Activated CD4-positive, alpha-beta T cell treated with anti-CD3 and anti-CD28 coated beads for 24 hours (primary cell): Measurements from ENCODE around the gene MT1X.

Experiments used
- DNase-seq, 2 donors: peaks; one replicate each; pipeline ENCODE4 v3.0.0-alpha.2; 2020; ENCODE audit warnings: low read depth in 2 of 2

The MT1X gene

GRCh38 chr16:56681939-56682702 is at the start of gene MT1X:
Gene MT1X (plus strand): TSS chr16:56682470. CDS start chr16:56682541, 71 bp downstream.
- DNase-seq, result peak; percentile 84

GRCh38 chr16:56632848-56633365 is 49.4 kb upstream of the MT1X start:
- no peak for DNase-seq

GRCh38 chr16:56633535-56633934 is 48.7 kb upstream of the MT1X start:
- DNase-seq, result no peak

- DNase-seq, result no peak
These were observed 47.4 kb upstream of the MT1X start for GRCh38 chr16:56634715-56635440.

- no peak for DNase-seq
These were observed 46.8 kb upstream of the MT1X start for GRCh38 chr16:56635441-56635967.

GRCh38 chr16:56636616-56637413 is 45.5 kb upstream of the MT1X start:
- DNase-seq, result no peak

GRCh38 chr16:56637814-56638750 is 44.2 kb upstream of the MT1X start, which contains the start of gene MT1A:
Gene MT1A (plus strand): TSS chr16:56638666. CDS start chr16:56638739, 73 bp downstream.
- no peak for DNase-seq

DNA sequence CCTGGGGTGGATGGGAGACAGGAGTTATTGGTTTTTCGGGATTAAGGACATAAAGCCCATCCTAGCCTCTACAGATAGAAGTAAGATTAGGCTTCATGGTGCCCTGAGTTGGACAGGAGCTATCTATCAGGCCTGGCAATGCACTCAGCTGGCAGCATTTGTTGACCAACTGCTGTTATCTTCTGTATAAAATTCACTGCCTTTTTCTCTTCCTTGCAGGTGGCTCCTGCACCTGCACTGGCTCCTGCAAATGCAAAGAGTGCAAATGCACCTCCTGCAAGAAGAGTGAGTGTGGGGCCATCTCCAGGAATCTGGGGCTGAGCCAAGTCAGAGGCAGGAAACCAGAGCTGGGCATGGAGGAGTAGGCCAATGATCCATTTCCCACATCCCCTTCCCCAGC is 43.2 kb upstream of the MT1X start:
- DNase-seq, result no peak

DNA sequence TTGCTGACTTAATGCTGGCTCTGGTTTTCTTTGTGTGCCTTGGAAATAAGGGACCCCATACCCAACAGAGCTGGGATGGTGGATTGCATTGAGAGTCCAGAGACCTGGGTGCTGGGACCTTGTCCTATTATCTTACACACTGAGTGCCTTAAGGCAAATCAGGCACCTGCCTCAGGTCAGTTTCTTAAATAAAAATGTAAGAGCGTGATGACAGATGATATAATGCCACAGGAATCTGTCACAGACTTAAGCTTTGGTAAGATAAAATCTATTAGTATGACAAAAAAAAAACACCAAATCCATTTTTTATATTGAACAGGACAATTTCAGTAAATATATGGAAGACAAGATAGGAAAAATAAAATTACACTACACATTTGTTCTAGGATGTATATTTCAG is 42.2 kb upstream of the MT1X start:
- no peak for DNase-seq

- DNase-seq, result no peak
These were observed 41.1 kb upstream of the MT1X start for GRCh38 chr16:56641166-56641565.

DNA sequence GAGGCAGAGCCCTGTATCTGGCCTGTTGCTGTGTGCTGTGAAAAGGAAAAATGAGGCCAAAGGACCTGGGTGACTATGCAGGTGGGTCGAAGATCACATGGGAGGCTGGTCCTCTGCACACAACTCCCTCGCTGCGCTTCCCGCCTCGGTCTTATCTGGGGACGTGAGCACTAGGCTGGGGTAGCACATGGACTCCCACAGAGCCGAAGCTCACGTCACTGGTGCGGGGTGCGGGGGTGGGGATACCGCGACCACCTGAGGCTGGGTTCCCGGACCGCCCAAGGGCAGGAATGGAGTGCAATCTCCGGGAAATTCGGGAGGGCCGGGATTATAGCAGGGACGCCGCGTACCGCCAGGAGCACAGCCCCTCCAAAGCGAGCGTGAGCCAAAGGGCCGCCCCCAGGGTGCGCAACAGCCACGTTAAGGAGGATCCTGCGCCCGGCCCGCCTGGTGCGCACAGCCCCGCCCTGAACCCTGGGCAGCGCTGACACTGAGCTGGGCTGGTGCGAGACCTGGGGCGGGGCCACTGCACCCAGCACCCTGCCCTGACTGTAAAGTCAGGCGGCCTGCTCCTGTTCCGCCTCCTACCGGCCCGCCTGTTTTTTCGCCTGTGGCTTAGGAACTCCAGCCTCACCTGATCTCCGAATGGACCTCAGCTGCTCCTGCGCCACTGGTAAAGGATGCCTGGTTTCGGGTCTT is 39.0 kb upstream of the MT1X start:
- DNase-seq, result peak; percentile 63 to 69

DNA sequence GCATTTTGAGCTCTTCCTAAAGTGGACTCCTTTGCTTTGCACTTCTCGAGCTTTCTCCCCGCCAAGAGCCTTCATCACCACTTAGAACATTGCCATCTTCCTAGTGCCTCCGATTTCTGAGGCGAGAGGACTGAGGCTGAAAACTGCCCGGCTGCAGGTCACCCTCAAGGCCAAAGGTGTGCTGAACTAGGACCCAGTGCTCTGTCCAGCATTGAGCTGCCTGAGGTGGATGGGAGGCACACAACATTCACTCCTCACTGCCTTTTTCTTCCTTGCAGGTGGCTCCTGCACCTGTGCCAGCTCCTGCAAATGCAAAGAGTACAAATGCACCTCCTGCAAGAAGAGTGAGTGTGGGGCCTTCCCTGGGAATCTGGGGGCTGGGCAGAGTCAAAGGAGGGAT is 38.4 kb upstream of the MT1X start:
- no peak for DNase-seq

DNA sequence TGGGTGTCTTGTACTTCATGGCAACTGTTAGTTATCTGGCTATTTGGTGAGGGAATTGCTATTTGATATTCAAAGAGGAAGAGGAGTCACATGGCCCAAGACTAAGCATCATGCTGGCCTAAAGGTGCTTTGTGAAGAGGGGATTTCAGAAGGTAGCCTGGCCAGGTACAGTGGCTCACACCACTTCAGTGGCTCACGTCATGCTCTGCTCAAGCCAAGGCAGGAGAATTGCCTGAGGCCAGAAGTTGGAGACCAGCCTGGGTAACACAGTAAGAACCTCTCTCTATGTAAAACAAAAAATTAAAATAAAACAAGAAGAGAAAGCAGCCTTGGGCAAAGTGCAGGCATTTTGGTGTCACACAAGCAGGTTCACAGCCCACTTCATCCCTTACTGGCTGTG is 37.0 kb upstream of the MT1X start:
- no peak for DNase-seq

GRCh38 chr16:56645838-56646237 is 36.4 kb upstream of the MT1X start:
- no peak for DNase-seq

DNA sequence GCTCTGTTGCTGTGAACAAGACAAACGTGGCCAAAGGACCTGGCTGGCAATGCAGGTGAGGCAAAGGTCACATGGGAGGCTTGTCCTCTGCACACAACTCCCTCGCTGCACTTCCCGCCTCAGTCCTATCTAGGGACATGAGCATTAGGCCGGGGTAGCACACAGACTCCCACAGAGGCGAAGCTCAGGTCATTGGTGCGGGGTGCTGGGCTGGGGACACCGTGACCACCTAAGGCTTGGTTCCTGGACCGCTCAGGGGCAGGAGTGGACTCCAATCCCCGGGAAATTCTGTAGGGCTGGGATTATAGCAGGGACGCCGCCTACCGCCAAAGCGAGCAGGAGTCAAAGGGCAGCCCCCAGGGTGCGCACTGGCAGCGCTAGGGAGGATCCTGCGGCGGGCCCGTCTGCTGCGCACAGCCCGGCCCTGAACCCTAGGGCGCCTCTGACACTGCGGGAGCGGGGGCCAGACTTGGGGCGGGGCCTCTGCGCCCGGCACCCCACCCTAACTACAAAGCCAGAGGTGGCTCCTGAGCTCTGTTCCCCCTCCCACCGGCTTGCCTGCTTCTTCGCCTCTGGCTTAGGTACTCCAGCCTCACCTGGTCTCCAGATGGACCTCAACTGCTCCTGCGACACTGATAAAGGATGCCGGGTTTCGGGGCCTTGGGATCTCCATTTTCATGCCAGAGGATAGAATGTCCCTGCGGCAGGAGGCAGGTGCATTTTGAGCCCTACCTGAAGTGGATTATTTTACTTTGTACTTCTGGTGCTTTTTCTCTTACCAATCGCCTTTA is 34.4 kb upstream of the MT1X start:
- DNase-seq, result no peak

GRCh38 chr16:56649271-56649670 is 33.0 kb upstream of the MT1X start:
- no peak for DNase-seq

GRCh38 chr16:56649820-56650219 is 32.5 kb upstream of the MT1X start:
- no peak for DNase-seq

DNA sequence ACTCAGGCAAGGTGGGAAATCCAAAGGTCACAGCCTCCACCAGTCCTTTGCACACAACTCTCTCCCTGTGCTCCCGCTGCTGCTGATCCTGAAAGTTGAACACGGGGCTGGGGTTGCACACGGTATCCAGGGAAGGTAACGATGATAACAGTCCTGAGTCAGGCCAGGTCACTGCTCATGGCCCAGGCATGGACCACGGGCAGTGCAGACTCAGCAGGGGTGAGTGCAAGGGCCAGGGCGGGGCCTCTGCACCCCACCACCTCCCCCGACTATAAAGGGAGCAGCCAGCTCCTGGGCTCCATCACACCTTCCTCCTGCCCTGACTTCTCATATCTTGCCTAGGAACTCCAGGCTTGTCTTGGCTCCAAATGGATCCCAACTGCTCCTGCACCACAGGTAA is 30.7 kb upstream of the MT1X start, which contains the start of gene MT1B:
TSS of gene MT1B (plus strand) at position 301 of the 400 bp plus-strand sequence. CDS start at position 369, 68 bp downstream.
- DNase-seq, result no peak

- no peak for DNase-seq
These were observed 29.7 kb upstream of the MT1X start for GRCh38 chr16:56652600-56652999.
